Endothelial cell of hepatic sinusoid (primary cell): ENCODE results near the gene RAPH1.
"Not testable (repeated sequence)": the region's sequence is repeated elsewhere in the genome, so short reads cannot be mapped to it uniquely, and the experiment has no call there.

Experiments
- in situ Hi-C: cut with HindIII; loops from 2 replicates; pipeline ENCODE4 v1.10.0; 2017; ENCODE audit warnings: low sequenced_read_pairs

The RAPH1 gene

DNA sequence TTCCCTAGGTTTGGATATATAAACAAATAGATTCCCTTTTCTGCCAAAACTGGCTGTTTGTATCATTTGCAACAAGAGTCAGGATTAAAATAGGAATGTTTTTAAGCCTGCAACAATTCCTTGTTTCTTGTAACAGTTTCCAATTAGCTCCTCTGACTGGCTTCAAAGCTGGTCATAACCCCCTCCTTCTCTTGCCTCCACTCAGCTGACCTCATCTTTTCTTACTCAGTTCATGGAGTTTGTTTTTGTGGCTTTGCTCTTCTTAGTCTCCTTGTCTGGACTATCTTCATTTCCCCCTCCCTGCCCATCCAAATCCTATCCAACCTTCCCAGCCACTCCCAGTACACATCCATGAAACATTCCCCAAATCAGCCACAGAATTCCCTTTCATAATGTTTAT is 14.3 kb upstream of the RAPH1 start:
- in situ Hi-C loops, result no loop called here

DNA sequence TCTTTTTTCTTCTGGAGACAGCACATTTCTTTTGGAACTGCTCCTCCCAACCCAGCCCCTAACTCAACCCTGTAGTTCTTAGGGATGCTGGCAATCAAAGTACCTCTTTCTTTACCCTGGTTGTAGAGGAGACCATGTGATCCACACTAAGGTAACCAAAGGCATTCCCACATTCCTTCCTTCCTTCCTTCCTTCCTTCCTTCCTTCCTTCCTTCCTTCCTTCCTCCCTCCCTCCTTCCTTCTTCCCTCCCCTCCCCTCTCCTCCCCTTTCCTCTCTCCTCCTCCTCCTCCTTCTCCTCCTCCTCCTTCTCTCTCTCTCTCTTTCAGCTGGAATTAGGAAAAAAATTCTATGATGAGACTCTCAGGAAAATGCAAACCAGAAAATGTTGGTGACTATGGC is 13.8 kb upstream of the RAPH1 start:
- in situ Hi-C loops, result no loop called here

DNA sequence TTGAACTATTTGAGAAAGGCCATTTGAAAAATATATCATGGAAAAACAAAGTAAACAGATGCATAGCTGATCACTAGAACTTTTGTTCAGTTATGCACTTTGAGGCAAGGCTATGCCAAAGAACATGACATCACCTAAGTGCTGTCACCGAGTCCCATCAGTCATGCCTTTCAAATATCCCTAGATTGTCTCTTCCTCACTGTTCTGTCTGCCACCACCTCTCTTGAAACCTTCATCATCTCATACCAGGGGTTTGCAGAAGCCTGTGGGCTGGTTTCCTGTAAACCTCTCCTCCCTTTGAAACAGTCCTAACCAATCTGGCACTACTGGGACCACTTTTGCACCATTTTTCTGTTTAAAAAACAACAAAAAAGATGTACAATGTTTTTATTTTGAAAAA is 12.3 kb upstream of the RAPH1 start:
- in situ Hi-C loops, result no loop called here

DNA sequence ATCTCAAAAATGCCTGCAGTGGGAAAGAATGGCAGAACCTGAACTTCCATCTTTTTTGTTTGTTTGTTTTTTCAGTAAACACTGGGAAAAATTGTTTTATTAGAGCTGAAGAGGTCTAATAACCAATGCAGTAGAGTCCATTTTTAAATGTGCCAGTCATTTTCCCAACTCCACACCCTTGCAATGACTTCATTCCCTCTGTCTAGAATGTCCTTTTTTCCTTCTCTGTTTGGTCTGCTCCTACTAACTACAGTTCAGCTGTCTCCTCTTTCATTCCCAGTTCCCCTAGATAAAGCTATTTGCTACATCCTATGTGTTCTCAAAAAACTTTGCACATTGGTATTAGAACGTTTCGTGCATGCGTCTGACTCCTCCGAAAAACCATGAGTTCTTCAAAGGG is 9.3 kb upstream of the RAPH1 start:
- in situ Hi-C loops, result no loop called here

DNA sequence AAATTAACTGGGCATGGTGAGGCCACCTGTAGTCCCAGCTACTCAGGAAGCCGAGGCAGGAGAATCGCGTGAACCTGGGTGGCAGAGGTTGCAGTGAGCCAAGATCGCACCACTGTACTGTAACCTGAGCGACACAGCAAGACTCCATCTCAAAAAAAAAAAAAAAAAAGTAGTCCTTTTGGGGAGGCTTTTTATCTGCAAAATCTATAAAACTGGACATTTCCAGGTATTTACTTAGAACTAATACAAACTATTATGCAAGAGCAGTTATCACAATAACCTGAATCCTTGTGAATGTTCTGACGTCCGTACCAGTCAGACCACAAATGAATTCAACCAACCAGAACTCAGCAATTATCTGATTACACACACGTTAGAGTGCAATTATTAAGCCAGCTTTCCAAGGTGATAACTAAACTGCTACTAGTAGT is 8.8 kb upstream of the RAPH1 start:
- in situ Hi-C loops, result no loop called here

DNA sequence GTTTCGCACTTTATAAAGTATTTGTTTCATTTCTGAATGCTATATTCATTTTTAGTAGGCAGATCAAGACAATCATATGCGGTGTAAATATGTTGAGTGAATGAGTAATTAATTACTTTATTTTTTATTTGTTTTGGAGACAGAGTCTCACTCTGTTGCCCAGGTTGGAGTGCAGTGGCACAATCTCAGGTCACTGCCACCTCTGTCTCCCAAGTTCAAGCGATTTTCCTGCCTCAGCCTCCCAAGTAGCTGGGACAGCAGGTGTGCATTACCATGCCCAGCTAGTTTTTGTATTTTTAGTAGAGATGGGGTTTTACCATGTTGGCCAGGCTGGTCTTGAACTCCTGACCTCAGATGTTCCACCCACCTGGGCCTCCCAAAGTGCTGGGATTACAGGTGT is 5.5 kb upstream of the RAPH1 start:
- in situ Hi-C loops, result not testable (repeated sequence)

DNA sequence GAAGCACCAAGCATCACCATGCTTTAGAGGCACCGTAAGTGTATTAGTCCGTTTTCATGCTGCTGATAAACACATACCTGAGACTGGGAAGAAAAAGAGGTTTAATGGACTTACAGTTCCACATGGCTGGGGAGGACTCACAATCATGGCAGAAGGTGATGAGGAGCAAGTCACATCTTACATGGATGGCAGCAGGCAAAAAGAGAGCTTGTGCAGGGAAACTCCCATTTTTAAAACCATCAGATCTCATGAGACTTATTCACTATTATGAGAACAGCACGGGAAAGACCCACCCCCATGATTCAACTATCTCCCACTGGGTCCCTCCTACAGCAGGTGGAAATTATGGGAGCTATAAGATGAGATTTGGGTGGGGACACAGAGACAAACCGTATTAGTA is 3.1 kb upstream of the RAPH1 start:
- in situ Hi-C loops, result not testable (repeated sequence)

DNA sequence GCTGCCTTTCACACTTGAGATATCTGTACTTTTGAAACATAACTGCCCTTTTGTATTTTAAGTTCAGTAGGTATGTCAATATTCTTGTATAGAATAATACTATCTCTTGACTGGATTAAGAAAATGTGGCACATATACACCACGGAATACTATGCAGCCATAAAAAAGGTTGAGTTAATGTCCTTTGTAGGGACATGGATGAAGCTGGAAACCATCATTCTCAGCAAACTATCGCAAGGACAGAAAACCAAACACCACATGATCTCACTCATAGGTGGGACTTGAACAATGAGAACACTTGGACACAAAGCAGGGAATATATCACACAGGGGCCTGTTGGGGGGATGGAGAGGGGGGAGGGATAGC is 1.5 kb upstream of the RAPH1 start:
- in situ Hi-C loops, result not testable (repeated sequence)

DNA sequence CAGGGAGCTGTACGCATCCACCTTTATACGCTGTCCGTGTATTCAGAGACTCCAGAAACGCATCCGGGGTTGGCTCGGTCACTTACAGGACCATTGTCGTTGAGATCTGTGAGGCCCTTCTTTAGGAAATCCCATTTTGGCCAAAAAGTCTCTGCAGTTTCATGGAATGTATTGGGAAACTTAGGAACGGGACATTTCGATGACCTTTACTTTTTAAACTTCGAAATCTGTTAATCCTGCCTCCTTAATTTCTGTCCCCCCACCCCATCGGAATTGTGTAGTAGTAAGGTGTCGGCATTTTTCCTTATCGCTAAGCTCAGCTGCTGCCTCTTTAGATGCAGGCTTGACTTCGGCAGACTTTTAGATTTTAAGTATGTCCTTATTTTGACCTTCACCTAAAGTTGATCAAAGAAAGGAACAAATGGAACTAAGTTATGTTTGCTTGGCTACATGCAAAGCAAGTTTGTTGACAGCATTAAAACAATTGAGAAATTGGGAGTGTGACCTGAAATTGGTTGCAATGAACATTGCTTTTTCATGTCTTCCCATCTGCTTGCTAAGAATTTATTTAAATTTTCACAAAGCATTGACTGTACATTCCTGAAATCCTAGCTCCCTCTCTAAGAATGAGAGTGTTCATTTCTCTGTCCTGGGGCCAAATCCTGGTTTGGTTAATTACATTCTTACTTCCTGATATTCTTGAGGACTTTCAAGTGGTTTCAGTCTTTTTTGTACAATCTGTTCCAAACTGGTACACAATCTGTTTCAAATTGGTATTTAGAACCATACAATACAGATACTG is 884 bp upstream of the RAPH1 start:
- in situ Hi-C loops, result no loop called here

DNA sequence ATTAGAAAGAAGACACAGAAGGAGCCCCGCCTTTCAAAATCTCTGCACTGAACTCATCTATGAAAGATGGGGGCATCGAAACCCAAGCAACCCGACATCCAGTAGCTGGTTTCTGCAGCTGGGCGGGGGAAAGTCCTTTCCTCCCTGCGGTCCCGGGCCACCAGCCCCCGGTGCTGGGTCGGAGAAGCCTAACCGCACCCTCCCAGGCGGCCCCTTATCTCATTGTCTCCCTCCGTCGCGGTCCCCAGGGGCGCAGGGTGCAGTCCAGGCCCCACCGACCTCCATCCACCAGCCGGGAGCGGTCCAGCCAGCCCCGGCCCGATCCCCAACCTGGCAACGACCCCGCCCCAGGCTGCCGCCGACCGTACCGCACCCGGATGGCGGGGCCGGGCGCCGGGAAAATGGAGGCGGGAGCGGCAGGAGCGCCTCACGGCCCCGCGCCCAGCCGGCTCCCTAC is 452 bp downstream of the RAPH1 start:
- in situ Hi-C loops, result no loop called here

DNA sequence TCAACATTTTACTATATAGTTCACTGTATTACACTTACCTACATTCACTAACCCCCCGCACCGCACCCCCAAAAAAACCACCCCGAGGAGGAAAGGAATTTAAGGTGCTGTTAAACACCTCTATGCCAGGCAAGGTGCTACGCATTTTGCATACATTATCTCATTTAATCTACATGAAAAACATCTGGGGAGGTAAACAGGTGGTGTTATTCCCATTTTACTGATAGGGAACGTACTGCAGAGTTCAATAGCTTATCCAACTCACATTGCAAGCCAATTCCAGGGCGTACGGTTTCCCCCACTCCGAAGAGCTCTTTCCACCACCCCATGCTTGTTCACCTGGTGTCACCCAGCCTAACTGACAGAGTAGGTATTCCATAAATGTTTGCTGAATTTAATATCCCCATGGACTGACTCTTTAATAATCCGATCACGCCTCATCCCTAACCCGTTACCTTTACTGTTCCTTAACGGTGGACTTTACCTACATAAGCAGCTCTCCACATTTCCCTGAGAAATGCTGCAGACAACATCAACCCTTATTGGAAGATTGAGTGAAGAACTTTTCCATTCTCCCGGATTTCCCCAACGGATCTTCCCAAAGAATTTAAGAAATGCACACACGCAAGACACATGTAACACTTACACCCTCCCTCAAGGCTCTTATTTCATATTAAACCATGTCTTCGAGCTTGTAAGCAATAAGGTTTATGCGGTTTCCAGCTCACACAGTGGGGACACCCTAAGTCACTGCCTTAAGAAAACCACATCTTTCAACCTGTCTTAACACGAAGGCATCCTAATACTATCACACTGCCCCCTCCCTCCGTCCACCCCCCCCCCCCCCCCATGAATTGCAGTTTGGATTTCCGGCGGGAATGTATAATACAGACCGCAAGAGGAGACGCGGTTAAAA is 1.2 kb downstream of the RAPH1 start:
- in situ Hi-C loops, result no loop called here

DNA sequence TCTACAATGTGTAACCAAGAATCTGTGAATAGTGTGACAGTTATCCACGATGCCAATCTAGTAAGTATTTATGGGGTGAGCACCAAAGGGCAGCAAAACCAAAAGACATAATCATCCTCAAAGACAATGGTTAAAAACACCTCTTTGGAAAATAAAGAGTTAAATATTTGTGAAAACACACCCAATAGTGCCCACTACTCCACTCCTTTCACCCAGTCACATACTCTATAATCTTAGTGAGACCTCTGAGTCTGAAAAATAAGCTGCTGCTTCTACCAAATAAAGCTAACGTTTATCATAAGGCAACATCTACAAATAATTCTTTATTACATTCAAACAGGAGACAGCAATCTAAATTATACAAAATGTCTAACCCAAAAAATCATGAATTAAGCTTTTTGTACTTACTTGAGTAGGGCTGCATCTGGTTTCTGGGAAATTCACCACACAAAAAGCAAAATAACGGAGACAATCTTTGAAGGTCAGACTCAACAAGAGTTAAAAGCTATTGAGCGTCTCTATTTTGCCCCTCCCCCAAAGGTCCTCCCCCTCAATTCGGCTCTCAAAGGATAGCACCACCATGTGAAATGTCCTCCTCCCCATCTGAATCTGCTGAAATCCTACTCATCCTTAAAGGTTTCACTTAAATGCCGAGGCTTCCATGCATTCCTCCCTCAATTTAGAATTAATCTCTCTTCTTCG is 2.0 kb downstream of the RAPH1 start:
- in situ Hi-C loops, result no loop called here

DNA sequence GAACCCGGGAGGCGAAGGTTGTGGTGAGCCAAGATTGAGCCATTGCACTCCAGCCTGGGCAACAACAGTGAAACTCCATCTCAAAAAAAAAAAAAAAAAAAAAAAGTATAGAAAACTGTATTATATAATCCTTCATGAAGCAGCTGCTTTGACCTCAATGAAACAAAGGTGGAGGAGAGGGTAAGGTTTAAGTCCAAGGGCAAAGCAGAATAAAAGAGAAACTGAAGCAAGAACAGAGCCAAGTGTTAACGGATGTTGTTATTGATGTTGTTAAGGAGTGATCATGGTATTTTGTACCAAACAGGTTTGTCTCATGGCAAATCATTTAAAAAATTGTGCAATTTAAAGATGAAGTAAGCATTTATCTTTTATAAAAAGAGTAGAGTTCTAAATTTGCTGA is 7.4 kb downstream of the RAPH1 start:
- in situ Hi-C loops, result no loop called here

DNA sequence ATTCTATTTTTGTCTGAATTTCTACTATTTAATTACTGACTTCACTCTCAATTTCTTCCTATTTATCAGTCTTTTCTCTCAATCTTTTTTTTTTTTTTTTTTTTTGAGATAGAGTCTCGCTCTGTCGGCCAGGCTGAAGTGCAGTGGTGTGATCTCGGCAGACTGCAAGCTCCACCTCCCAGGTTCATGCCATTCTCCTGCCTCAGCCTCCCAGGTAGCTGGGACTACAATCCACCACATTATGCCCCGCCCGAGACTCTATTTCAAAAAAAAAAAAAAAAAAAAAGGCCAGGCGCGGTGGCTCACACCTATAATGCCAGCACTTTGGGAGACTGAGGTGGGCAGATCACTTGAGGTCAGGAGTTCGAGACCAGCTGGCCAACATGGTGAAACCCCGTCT is 21.8 kb downstream of the RAPH1 start:
- in situ Hi-C loops, result not testable (repeated sequence)

DNA sequence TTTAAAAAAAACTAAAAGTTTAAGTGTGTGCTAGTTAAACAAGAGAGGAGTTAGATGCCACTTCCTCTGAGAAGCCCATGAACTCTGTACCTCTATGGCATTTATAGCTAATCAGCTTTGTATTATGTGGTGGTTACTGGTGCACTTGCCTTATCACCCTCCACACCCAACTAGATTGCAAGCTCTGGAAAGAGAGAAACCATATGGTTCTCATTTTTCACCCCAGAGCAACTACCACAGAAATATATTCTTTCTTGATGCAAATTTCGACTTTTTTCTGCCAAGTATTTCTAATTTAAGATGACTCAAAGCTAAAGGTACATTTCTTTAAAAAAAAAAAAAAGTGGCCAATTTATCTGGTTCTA is 24.2 kb downstream of the RAPH1 start:
- in situ Hi-C loops, result no loop called here

DNA sequence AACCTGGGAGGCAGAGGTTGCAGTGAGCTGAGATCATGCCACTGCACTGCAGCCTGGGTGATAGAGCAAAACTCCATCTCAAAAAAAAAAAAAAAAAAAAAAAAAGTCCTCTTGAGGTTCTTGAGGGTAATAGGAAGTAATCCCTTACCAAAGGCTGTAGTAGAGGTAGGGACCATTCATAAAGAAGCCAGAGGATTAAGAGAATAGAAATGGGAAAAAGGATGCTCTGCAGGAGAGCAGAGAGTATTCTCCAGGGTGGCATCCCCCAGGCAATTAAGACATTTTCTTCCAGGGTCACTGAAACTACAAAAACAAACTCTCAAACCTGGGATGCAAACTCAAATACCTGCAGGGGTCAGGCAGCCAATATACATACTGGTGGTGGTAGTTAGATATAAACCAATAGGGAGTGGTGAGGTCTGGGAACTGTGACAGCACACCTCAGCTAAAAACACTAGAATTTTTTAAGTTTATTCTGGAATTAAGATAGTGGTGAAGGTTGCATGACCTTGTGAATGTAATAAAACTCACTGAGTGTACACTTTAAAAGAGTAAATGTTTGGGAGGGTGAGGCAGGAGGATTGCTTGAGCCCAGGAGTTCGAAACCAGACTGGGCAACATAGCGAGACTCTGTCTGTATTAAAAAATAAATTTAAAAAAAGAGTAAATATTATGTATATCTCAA is 24.7 kb downstream of the RAPH1 start:
- in situ Hi-C loops, result no loop called here

DNA sequence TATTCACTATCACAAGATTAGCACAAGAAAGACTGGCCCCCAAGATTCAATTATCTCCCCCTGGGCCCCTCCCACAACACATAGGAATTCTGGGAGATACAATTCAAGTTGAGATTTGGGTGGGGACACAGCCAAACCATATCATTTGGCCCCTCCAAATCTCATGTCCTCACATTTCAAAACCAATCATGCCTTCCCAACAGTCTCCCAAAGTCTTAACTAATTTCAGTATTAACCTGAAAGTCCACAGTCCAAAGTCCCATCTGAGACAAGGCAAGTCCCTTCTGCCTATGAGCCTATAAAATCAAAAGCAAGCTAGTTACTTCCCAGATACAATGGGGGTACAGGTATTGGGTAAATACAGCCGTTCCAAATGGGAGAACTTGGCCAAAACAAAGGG is 31.6 kb downstream of the RAPH1 start:
- in situ Hi-C loops, result not testable (repeated sequence)

DNA sequence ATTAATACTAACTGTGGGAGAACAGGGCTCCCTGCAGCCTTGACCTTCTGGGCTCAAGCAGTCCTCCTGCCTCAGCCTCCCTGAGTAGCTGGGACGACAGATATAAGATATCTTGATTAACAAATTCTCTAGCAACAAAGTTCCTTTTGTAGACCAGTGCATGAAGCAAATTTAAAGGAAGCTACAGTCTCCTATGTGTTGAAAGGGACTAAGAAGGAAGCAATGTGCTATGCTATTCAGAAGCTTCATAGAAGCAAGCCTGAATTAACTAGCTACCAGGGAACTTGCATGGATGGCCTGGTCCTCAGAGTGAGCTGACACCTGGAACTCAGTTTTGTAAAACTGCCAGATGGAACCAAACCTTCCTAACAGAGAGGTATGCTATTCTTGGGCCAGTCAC is 33.2 kb downstream of the RAPH1 start:
- in situ Hi-C loops, result no loop called here

DNA sequence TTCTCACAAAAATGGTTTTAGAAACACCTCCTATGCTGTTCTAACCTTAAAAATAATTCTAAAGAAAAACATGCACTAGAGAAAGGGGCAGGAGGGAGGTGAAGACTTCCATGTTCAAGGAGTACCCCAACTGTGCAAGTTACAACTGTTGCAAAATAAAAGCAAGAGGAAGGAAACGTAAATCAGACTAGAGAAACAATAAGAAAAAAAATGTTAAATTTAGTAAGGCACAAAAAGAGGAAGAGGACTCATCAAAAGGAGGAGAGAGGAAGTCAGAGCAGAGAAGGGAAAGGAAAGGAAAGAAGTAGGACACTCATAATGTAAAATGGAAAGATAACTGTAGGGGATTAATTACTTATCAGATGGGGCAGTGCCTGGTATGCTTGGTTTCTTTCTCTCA is 34.1 kb downstream of the RAPH1 start:
- in situ Hi-C loops, result no loop called here

DNA sequence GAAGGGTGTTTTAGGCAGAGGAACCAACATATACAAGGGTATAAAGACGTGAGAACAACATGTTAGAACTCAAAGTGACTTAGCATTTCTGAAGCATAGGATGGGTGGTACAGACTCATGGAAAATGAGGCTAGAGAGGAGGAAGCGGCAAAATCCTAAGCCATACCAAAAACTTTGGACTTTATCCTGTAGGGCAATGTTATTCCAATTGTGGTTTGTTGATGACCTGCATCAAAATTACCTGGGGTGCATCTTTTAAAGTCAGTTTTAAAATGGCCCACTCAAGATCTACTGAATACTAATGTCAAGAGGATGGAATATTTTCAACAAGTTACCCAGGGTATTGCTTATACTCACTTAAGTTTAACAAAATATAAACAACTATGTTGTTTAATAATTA is 34.8 kb downstream of the RAPH1 start:
- in situ Hi-C loops, result no loop called here

DNA sequence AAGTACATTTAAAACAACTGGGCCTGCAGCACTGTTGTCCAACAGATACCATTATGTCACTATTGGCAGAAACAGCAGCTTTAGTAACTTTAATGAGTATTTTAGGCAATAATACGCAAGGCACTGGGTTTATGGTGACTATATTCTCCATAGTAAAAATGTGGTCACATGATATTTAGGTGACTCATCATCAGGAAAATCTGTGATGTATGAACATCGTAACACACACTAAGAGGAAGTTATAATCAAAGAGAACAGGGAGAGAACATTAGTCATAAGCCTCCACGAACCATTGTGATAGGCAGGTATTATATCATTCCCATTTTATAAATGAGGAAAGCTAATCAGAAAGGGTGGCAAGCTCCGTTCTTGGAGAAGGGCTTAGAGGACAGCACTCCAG is 36.9 kb downstream of the RAPH1 start:
- in situ Hi-C loops, result no loop called here
